GM18909 (cell line): ENCODE data around the gene GSTT2.

ENCODE experiments used
- ATAC-seq: cut with Tn5 transposase; IDR thresholded peaks from one replicate; pipeline ENCODE4 v1.9.1; 2021; ENCODE audit warnings: mild to moderate bottlenecking; ENCODE audit not compliant: unreplicated experiment, poor library complexity

Gene GSTT2

DNA sequence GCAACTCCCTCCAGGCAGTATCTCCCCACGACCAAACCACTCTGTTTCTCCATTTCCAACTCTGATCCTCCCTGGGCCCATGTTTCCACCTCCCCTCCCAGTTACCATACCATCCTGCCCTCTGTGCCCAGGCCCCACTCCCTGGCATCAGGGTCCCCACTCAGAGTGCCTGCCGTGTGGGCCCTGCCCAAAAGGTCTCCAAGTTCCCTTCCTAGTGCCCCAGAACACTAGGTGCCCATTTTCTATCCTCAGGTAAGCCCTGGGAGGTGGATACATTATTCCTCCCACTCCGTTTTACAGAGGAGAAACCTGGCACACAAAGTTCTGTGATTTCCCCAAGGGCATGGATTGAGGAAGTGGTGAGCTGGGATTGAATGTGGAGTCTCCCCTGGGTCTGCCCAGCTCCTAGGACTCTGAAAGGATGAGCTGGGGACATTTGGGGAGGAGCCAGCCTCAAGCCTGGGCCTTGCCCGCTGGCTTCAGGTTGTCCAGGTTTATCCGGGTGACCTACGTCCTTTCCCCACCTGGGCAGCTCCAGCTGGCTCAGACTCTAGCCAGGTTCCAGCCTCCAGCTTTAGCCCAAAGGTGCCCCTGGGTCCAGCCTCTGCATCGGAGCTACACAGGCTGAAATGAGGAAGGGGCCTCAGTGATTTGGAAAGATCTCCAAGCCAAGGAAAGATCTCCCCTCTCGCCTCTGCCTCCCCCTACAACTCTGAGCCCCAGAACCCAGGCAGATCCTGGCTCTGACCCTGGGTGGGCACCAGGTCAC is 27.5 kb downstream of the GSTT2 start:
- no peak for ATAC-seq

- no peak for ATAC-seq
These were observed 28.0 kb downstream of the GSTT2 start for GRCh38 chr22:24008022-24008283.

DNA sequence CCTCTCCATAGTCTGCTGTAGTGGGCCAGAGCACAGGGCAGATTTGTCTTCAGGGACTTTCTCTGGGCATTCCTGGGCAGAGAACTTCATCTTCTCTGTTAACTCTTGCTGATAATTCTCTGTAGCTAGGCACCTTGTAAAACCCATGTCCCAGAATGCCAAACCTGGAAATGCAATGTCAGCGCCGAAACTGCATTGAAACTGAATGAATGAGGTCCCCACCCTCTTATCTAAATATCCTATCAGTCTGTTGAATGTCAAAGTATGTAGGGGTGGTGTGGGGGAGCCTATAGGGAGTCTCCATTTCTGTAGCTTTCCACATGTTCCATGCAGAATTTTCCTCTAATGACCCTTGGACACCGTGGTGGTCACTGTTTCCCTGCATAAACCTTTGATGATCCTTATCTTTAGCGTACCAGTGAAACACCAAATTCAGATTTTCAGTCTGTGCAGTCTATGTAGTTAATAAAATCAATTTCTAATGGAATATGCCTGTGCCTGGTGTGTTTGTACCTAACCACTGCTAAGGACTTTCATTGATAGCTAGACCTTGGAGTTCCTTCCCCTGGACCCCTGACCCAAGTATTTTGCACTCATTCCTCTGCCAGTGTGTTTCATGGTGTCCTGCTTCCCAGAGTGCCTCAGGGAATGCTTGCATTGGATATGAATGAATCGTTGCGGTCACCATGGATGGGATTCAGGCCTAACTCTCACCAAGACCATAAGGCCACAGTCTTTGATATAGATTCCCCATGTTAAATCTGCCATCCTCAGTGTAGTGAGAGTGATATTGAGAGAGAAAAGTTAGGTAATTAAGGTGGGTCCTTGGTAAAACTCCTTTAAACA is 28.7 kb downstream of the GSTT2 start:
- ATAC-seq = no peak

DNA sequence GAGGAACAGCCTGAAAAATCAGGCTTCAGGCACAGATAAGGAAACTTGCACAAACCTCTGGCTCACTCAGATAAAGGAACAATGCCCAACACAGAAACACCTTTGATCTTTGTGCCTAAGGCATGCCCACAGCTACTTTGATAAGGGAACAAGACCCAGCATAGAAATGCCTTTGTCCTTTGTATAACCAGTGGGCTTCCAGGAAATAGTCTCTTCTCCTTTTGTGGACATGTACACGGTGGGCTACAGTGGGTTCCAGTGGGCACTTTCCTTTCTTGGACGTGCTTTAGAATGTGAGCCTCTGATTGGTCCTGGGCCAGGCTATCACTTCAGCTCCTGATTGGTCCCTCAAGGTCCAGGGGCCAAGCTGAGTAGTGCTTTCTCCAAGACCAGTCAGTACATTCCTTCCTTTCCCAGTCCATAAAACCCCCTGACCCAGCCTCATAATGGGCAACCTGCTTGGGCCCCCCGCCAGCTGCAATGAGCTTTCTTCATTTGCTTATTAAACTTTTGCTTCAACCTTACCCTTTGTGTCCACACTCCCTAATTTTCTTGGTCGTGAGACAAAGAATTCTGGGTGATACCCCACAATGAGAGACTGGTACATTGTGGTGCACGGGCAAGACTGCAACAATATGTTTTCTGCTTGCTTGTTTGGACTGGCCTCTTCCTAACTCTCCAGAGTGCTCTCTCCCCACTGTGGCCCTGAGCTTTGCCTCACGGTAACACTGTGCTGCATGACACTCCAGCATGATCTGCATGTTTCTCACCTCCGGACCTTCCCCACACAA is 29.5 kb downstream of the GSTT2 start:
- ATAC-seq = no peak

GRCh38 chr22:24010018-24010391 is 30.1 kb downstream of the GSTT2 start:
- no peak for ATAC-seq

GRCh38 chr22:24011735-24012068 is 31.8 kb downstream of the GSTT2 start:
- no peak for ATAC-seq

DNA sequence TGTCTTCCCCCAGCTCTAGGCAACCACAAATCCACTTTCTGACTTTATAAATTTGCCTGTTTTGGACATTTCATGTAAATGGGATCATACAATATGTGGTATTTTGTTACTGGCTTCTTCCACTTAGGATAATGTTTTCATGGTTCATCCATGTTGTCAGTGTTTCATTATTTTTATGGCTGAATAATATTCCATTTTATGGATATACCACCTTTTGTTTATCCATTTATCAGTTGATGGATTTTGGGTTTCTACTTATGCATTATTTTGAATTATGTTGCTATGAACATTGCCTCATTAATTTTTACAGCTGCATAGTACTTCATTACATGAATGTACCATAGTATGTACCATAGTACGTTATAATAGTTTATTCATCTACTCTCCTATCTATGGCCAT is 36.2 kb downstream of the GSTT2 start:
- no peak for ATAC-seq

DNA sequence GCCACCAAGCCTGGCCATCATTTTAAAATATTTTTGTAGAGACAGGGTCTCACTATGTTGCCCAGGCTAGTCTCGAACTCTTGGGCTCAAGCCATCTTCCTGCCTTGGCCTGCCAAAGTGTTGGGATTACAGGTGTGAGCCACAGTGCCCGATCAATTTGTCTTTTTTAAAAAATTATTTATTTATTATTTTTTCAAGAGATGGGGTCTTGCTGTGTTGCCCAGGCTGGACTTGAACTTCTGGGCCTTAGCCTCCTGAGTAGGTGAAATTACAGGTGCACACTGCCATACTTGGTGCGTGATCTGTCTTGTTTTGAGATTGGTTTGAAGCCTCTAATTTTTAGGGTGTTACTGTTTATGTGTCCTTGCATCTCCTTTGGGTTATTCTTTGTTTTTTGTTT is 41.4 kb downstream of the GSTT2 start:
- no peak for ATAC-seq

- no peak for ATAC-seq
These were observed 43.4 kb downstream of the GSTT2 start for GRCh38 chr22:24023204-24023789.

- ATAC-seq = no peak
These were observed 44.4 kb downstream of the GSTT2 start for GRCh38 chr22:24024354-24024753.

- ATAC-seq = no peak
These were observed 45.5 kb downstream of the GSTT2 start for GRCh38 chr22:24025475-24025874.

DNA sequence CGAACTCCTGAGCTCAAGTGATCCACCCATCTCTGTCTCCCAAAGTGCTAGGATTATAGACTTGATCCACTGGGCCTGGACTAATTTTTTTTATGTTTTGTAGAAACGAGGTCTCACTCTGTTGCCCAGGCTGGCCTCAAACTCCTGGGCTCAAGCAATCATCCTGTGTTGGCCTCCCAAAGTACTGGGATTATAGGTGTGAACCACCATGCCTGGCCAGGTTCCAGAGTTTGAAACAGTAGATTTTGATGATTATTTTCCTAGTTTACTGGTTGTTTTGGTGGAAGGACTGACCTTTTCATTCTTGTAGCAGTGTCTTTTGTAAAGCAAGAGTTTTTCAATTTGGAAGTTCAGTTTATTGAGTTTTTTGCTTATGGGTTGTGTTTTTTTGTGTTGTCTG is 46.1 kb downstream of the GSTT2 start:
- ATAC-seq = no peak

GRCh38 chr22:24026733-24027132 is 46.8 kb downstream of the GSTT2 start:
- no peak for ATAC-seq

- no peak for ATAC-seq
These were observed 47.5 kb downstream of the GSTT2 start for GRCh38 chr22:24027389-24027975.

- no peak for ATAC-seq
These were observed 48.1 kb downstream of the GSTT2 start for GRCh38 chr22:24027991-24028390.

DNA sequence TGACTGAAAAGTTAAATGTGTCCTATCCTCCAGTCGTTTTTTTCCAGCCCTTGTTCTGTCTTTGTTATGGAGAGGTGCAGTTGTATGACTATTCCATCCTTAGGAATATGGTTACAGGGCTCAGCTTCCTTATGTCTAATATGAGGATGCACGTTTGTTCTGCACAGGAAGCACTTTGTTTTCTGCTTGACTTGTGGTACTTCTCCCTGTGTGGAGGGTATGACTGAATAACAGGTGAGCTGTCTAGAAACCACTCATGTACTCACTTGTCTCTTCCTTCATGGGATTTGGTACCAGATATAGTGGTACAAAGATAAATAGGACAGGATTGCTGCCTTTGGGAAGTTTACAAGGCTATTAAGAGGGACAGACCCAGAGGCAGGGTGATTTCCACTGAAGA is 48.6 kb downstream of the GSTT2 start:
- ATAC-seq = no peak

GRCh38 chr22:24029304-24029703 is 49.4 kb downstream of the GSTT2 start:
- no peak for ATAC-seq

- no peak for ATAC-seq
These were observed 50.3 kb downstream of the GSTT2 start for GRCh38 chr22:24030186-24030702.
